ENCODE results near the gene SLC3A2.
A peak's percentile ranks its signal among the peaks of the same experiment; 100 is the strongest.

The SLC3A2 gene

DNA sequence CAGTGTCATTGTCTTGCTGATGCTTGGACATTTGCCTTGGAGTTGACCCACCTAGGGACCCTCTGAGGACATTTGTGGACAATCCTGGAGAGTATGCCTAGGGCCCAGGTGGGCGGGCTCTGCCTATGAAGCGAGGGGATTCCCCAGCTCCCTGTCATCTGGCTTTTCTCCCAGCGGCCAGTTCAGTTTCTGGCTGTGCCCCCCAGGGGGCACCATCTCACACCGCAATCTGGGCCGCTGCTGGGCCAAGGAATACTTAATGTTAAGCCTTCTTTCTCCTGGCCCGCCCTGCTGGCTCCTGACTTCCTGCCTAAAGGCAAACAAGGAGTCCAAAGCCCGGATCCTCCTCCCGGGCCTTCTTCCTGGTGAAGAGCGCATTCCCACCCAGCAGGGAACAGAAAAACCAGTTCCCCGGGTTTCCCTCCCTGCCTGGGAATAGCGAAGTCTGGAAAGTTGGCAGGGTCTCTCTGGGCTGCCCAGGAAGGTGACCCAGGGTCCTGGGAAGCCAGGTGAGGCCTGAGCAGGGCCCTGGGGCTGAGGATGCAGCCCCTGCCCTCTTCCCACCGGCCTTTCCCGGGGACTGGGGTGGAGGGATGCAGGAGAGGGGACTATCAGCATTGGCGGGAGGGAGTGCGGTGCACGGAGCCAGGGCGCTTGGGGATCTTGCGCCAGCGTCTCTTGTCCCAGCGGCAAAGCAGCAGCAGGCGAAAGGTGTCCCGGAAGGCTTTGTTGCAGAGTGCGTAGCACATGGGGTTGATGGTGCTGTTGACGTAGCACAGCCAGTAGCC, 28.6 kb downstream of the SLC3A2 start:
- DNase-seq (ENCODE audit: low read depth in 2 of 2) = peak; percentile 68 to 80
- H3K4me3 ChIP-seq (replicated peaks in 1 of 2; ENCODE audit: low read depth in 2 of 2, low read length in 2 of 2) = no peak overlapping the region
- TF ChIP-seq, protein P1, sequence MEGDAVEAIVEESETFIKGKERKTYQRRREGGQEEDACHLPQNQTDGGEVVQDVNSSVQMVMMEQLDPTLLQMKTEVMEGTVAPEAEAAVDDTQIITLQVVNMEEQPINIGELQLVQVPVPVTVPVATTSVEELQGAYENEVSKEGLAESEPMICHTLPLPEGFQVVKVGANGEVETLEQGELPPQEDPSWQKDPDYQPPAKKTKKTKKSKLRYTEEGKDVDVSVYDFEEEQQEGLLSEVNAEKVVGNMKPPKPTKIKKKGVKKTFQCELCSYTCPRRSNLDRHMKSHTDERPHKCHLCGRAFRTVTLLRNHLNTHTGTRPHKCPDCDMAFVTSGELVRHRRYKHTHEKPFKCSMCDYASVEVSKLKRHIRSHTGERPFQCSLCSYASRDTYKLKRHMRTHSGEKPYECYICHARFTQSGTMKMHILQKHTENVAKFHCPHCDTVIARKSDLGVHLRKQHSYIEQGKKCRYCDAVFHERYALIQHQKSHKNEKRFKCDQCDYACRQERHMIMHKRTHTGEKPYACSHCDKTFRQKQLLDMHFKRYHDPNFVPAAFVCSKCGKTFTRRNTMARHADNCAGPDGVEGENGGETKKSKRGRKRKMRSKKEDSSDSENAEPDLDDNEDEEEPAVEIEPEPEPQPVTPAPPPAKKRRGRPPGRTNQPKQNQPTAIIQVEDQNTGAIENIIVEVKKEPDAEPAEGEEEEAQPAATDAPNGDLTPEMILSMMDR (IDR thresholded peaks at IDR 0.05; ENCODE audit: low read depth, low read length) = peak; percentile 58

DNA sequence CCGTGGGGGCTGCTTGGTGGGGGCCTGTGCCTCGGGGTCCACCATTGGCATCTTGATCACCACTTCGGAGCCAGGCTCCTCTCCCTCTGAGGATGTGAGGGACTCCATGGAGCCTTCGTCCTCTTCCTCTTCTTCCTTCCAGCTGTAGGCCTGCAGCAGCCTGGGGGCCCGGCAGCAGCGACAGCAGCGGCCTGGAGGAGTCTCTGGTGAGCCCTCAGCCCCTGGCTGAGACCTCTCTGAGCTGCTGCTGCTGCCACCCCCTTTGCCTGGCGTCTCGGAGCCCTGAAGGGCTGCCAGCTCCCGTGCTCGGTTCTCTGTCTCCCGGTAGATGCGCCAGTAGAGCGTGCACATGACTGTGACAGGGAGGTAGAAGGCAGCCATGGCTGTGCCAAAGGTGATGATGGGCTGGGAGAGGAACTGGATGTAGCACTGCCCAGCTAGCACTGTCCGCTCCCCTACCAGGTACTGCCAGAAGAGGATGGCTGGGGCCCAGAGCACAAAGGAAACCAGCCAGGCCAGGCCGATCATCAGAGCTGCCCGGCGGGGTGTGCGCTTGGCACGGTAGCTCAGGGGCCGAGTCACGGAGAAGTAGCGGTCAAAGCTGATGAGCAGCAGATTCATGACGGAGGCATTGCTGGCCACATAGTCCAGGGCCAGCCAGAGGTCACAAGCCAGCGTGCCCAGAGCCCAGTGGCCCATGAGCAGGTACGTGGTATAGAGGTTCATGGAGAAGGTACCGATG, 29.6 kb downstream of the SLC3A2 start:
- no peak for DNase-seq (ENCODE audit: low read depth in 2 of 2)
- H3K4me3 ChIP-seq (replicated peaks in 1 of 2; ENCODE audit: low read depth in 2 of 2, low read length in 2 of 2) = no peak overlapping the region
- TF ChIP-seq, protein P1 (IDR thresholded peaks at IDR 0.05; ENCODE audit: low read depth, low read length) = no peak

DNA sequence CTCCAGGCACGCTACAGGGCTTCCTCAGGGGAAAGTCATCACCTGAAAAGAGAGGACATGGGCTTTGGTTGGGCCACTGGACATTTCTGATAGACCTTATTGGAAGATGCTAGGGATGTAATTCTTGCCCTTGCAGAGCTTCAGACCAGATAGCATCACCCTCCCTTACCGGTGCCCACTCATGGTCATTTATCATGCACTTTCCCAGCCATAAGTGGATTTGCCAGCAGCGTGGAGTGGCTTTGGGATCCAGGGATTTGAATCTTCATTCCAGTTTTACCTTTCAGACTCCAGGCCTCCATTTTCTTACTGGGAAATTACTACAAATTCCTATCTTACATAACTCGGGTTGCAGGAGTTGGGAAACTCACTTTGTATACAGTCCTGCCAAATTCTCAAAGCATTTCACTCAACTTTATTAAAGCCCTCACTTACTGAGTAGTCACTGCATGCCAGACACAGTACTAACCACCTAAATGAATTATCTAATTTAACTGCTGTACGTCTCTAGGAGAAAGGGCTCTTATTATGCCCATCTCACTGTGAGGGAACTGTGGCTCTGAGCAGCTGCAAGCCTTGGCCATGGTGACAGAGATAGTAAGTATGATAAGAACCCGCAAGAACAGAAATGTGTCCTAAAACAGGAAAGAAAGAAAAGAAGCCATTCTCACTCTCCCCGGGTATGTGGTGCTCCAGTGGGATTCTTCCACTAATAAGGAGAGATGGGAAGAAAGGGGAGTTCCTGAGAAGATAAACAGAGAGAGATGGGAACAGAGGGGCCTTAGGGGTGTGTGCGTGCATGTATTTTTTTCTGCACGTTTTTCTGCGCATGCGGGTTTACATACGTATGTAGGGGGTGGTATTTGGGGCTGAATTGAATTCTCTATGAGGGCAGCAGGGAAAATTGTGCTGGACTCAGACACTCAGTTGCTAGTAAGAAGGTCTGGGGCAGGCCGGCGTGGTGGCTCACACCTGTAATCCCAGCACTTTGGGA, 30.7 kb downstream of the SLC3A2 start:
- TF ChIP-seq, protein P1 (IDR thresholded peaks at IDR 0.05; ENCODE audit: low read depth, low read length) = no peak
- no peak overlapping the region for H3K4me3 ChIP-seq (replicated peaks in 1 of 2; ENCODE audit: low read depth in 2 of 2, low read length in 2 of 2)
- peak in 1 of 2 donors; percentile 25 for DNase-seq (ENCODE audit: low read depth in 2 of 2)

DNA sequence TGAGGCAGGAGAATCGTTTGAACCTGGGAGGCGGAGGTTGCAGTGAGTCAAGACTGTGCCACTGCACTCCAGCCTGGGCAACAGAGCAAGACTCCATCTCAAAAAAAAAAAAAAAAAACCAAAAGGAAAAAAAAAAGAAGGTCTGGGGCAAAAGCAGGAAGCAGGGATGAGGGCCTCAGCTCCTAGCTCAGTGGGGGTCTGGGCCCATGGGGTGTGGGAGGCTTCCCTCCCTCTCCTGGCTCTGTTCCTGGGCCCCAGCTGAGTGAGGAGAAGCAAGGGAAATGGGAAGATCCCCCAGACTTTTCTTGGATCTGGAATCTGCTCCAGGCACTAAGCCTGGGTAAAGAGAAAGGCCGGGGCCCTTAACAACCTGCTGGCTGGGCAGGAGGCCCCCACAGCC, 31.6 kb downstream of the SLC3A2 start:
- TF ChIP-seq, protein P1 (IDR thresholded peaks at IDR 0.05; ENCODE audit: low read depth, low read length) = no peak
- H3K4me3 ChIP-seq (replicated peaks in 1 of 2; ENCODE audit: low read depth in 2 of 2, low read length in 2 of 2) = no peak overlapping the region
- no peak for DNase-seq (ENCODE audit: low read depth in 2 of 2)

DNA sequence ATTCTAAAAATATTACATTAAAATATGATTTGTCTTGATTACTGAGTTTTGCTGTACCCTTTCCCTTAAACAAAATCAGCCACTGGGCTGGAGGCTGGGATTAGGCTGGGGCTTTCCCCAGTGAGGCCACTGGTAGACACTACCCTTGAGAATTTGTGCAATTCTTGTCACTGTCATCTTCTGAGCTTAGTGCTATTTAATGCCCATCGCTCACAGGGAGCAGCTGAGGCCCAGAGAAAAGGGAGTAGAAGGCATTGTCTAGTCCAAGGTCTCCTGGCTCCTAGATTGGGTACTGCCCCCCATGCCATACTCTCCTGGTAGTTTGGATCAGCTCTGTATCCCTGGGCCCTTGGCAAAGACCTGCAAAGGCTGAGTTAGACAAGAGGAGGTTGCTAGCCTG, 33.7 kb downstream of the SLC3A2 start:
- no peak overlapping the region for H3K4me3 ChIP-seq (replicated peaks in 1 of 2; ENCODE audit: low read depth in 2 of 2, low read length in 2 of 2)
- DNase-seq (ENCODE audit: low read depth in 2 of 2) = no peak
- TF ChIP-seq, protein P1 (IDR thresholded peaks at IDR 0.05; ENCODE audit: low read depth, low read length) = no peak

DNA sequence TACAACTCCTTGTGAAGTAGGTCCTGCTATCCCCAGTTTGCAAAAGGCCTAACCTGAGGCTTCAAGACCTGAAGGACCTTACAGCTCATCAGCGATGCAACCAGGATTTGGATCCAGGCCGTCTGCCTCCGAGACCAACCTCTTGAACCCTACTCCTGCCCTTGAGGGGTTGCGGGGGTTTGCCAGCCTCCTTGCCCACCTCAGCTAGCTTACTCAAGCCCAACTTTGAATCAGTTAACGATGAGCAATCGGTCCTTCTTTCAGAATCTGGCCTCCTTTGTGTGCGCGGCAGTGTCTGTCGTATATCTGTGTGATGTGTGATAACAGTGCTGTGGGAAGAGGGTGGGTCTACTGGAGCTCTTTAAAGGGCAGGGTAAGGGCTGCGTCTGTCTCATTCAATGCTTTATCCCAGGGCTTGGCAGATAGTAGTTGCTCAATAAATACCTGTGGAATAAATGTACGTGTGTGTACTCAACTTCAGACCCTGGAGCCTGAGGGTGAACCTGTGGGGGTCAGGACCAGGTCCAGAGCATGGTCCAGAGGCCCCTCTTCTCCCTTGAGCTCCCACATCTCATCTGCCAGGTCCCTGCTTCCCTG, 37.3 kb downstream of the SLC3A2 start:
- TF ChIP-seq, protein P1 (IDR thresholded peaks at IDR 0.05; ENCODE audit: low read depth, low read length) = no peak
- no peak for DNase-seq (ENCODE audit: low read depth in 2 of 2)
- H3K4me3 ChIP-seq (replicated peaks in 1 of 2; ENCODE audit: low read depth in 2 of 2, low read length in 2 of 2) = no peak overlapping the region
